ENCODE results near the gene FBXO45. TPM values are rescaled to one million over a fixed set of nuclear protein-coding genes. Genes with fewer than 3 reads are reported as not detected.
"Not testable (repeated sequence)": the region's sequence is repeated elsewhere in the genome, so short reads cannot be mapped to it uniquely, and the experiment has no call there.

The FBXO45 gene
- total RNA-seq, 1 donor from 2014 or later = 8.2 TPM

GRCh38 chr3:196559826-196560225 is 8.6 kb upstream of the FBXO45 start:
- intact Hi-C loops (cut with DNase I) = no loop called here
- Histone ChIP-seq H3K36me3 (peaks cover 20% of the 10 kb centered on the region), H3K4me3 (no peak overlapping the region), H3K27me3 (no peaks in the 10 kb centered on the region), H3K4me1 (no peaks in the 10 kb centered on the region), H3K27ac (no peak overlapping the region), H3K9me3 (no peaks in the 10 kb centered on the region)
- DNase-seq = no peak
- ATAC-seq = no peak
- no peak for TF ChIP-seq CTCF (IDR thresholded peaks at IDR 0.05)

- intact Hi-C loops (cut with DNase I) = no loop called here
- Histone ChIP-seq H3K4me3 (no peak overlapping the region), H3K36me3 (peaks cover 27% of the 10 kb centered on the region), H3K27ac (no peak overlapping the region), H3K27me3 (no peaks in the 10 kb centered on the region), H3K9me3 (no peaks in the 10 kb centered on the region), H3K4me1 (peaks cover 5% of the 10 kb centered on the region)
- ATAC-seq (no peak), DNase-seq (no peak)
- TF ChIP-seq CTCF (IDR thresholded peaks at IDR 0.05) = no peak
Observed at GRCh38 chr3:196563721-196564225, 4.7 kb upstream of the FBXO45 start.

- Histone ChIP-seq H3K9me3 (no peaks in the 10 kb centered on the region), H3K27ac (peak overlapping the region; percentile 87), H3K27me3 (no peaks in the 10 kb centered on the region), H3K4me1 (peaks cover 25% of the 10 kb centered on the region), H3K36me3 (peaks cover 7% of the 10 kb centered on the region), H3K4me3 (peak overlapping the region; percentile 80)
- ATAC-seq (peak; percentile 36), DNase-seq (peak; percentile 81)
- intact Hi-C loops (cut with DNase I) = no loop called here
- TF ChIP-seq CTCF (IDR thresholded peaks at IDR 0.05) = no peak
Observed at GRCh38 chr3:196569003-196569516, 600 bp downstream of the FBXO45 start.

- peaks cover 25% of the 10 kb centered on the region for H3K4me1 ChIP-seq
Observed at GRCh38 chr3:196570332-196570731, 1.9 kb downstream of the FBXO45 start.

GRCh38 chr3:196572389-196572788 is 3.9 kb downstream of the FBXO45 start:
- H3K27me3 ChIP-seq = no peaks in the 10 kb centered on the region
- TF ChIP-seq CTCF (IDR thresholded peaks at IDR 0.05) = no peak
- peaks cover 20% of the 10 kb centered on the region for H3K4me1 ChIP-seq
- DNase-seq = no peak
- ATAC-seq = no peak
- no peaks in the 10 kb centered on the region for H3K36me3 ChIP-seq
- no peak overlapping the region for H3K27ac ChIP-seq
- H3K9me3 ChIP-seq = no peaks in the 10 kb centered on the region
- H3K4me3 ChIP-seq = no peak overlapping the region
- intact Hi-C loops (cut with DNase I) = no loop called here

More at GRCh38 chr3:196570332-196570731, 1.9 kb downstream of the FBXO45 start:
- ATAC-seq; DNase-seq; H3K36me3 ChIP-seq; intact Hi-C loops (cut with DNase I); H3K27me3 ChIP-seq; H3K4me3 ChIP-seq; H3K9me3 ChIP-seq; H3K27ac ChIP-seq: not testable (repeated sequence)

GRCh38 chr3:196585044-196585757 is 16.7 kb downstream of the FBXO45 start:
- peaks cover 39% of the 10 kb centered on the region for H3K36me3 ChIP-seq
- no peak overlapping the region for H3K4me3 ChIP-seq
- no peaks in the 10 kb centered on the region for H3K4me1 ChIP-seq
- no peaks in the 10 kb centered on the region for H3K27me3 ChIP-seq
- H3K9me3 ChIP-seq = no peaks in the 10 kb centered on the region
- ATAC-seq = no peak
- no peak for TF ChIP-seq CTCF (IDR thresholded peaks at IDR 0.05)
- intact Hi-C loops (cut with DNase I) = no loop called here
- H3K27ac ChIP-seq = no peak overlapping the region
- DNase-seq = no peak
